Spleen (tissue), 7 donors: ENCODE results near the gene PRIMPOL.

Source experiments
- POLR2A ChIP-seq, 3 donors: fragments of 450-650 bp; IDR thresholded peaks; one replicate each; pipeline ENCODE4 v1.5.1; 2017; ENCODE audit warnings: antibody characterized with exemption in 3 of 3, mild to moderate bottlenecking in 1 of 3
- POLR2AphosphoS5 ChIP-seq, 3 donors: sonication (generic); formaldehyde crosslinking; IDR thresholded peaks; one replicate each; pipeline ENCODE4 v1.5.1; 2017; ENCODE audit warnings: antibody characterized with exemption in 3 of 3
- TF ChIP-seq, protein P1 (sequence below), 11 experiments: fragments of 200-600 bp in 7 of 11; fragments of 450-650 bp in 4 of 11; sonication (generic) in 4 of 11; IDR thresholded peaks in 8 of 11; conservative IDR thresholded peaks in 3 of 11; 1 replicate in 7 of 11; 2 replicates in 4 of 11; pipeline versions ENCODE4 v1.4.0 to v1.8.0; 2016 to 2021; ENCODE audit warnings: antibody characterized with exemption in 11 of 11, inconsistent platforms in 4 of 11, mild to moderate bottlenecking in 1 of 11
- donor health status: DM: no; HTN: no; CAD: no; lungs with moderate emphysema.
- donor health status: DM: no; HTN: no; CAD: no.
- donor health status: DM: no; HTN: no; CAD: no.

- TF ChIP-seq, protein P1, sequence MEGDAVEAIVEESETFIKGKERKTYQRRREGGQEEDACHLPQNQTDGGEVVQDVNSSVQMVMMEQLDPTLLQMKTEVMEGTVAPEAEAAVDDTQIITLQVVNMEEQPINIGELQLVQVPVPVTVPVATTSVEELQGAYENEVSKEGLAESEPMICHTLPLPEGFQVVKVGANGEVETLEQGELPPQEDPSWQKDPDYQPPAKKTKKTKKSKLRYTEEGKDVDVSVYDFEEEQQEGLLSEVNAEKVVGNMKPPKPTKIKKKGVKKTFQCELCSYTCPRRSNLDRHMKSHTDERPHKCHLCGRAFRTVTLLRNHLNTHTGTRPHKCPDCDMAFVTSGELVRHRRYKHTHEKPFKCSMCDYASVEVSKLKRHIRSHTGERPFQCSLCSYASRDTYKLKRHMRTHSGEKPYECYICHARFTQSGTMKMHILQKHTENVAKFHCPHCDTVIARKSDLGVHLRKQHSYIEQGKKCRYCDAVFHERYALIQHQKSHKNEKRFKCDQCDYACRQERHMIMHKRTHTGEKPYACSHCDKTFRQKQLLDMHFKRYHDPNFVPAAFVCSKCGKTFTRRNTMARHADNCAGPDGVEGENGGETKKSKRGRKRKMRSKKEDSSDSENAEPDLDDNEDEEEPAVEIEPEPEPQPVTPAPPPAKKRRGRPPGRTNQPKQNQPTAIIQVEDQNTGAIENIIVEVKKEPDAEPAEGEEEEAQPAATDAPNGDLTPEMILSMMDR (IDR thresholded peaks at IDR 0.05 in 8 of 11, conservative IDR thresholded peaks at IDR 0.05 in 3 of 11), result no peak
- TF ChIP-seq POLR2A (IDR thresholded peaks at IDR 0.05) (no peak), POLR2AphosphoS5 (IDR thresholded peaks at IDR 0.05) (no peak)
Measured at GRCh38 chr4:184680698-184681097, 31.2 kb downstream of the PRIMPOL start.
